GM12878 (cell line): Measurements from ENCODE around the gene KLHL9. TPM values are rescaled to one million over a fixed set of nuclear protein-coding genes. Genes with fewer than 3 reads are reported as not detected.

Experiments
- BCL11A ChIP-seq: IDR thresholded peaks from 2 replicates; pipeline ENCODE4 v1.6.1; 2011; ENCODE audit warnings: low read depth, low read length
- BMI1 ChIP-seq: fragments of 450-650 bp; IDR thresholded peaks from 2 replicates; pipeline ENCODE4 v1.6.1; 2016; ENCODE audit warnings: mild to moderate bottlenecking, moderate library complexity, borderline replicate concordance
- CEBPB ChIP-seq, 2 experiments: fragments of 150-350 bp in 1 of 2; IDR thresholded peaks; 2 replicates each; pipeline ENCODE4 v1.6.1; 2012 to 2014; ENCODE audit warnings: low read depth in 2 of 2, low read length in 2 of 2, borderline replicate concordance in 1 of 2, inconsistent platforms in 1 of 2
- CREB1 ChIP-seq: IDR thresholded peaks from 2 replicates; pipeline ENCODE4 v1.6.1; 2012; ENCODE audit warnings: low read depth, mild to moderate bottlenecking, inconsistent platforms
- CUX1 ChIP-seq: IDR thresholded peaks from 2 replicates; pipeline ENCODE4 v1.6.1; 2012; ENCODE audit warnings: improper control_type of control experiment, low read depth, low read length; ENCODE audit not compliant: insufficient replicate concordance
- E2F8 ChIP-seq: fragments of 450-650 bp; IDR thresholded peaks from 2 replicates; pipeline ENCODE4 v1.6.1; 2018; ENCODE audit warnings: mild to moderate bottlenecking, low read depth, moderate library complexity; ENCODE audit not compliant: partially characterized antibody
- HCFC1 ChIP-seq: fragments of 150-350 bp; IDR thresholded peaks from 2 replicates; pipeline ENCODE4 v1.6.1; 2014; ENCODE audit warnings: low read length
- HDAC2 ChIP-seq: fragments of 200-600 bp; sonication (generic); IDR thresholded peaks from 2 replicates; pipeline ENCODE4 v1.6.1; 2017
- JUND ChIP-seq: IDR thresholded peaks from 2 replicates; pipeline ENCODE4 v1.6.1; 2012; ENCODE audit warnings: low read depth, mild to moderate bottlenecking, low read length, improper control_type of control experiment, moderate library complexity
- LARP7 ChIP-seq: fragments of 450-650 bp; IDR thresholded peaks from 2 replicates; pipeline ENCODE4 v1.6.1; 2017; ENCODE audit warnings: mild to moderate bottlenecking
- MEF2B ChIP-seq: fragments of 450-650 bp; IDR thresholded peaks from 2 replicates; pipeline ENCODE4 v1.6.1; 2018; ENCODE audit warnings: mild to moderate bottlenecking, moderate library complexity; ENCODE audit not compliant: partially characterized antibody, poor library complexity, severe bottlenecking
- MLLT1 ChIP-seq: fragments of 450-650 bp; IDR thresholded peaks from 2 replicates; pipeline ENCODE4 v1.6.1; 2016; ENCODE audit warnings: mild to moderate bottlenecking
- NFIC ChIP-seq: IDR thresholded peaks from 2 replicates; pipeline ENCODE4 v1.6.1; 2012; ENCODE audit warnings: low read depth, mild to moderate bottlenecking, inconsistent platforms, low read length, moderate library complexity
- POU2F2 ChIP-seq: IDR thresholded peaks from 3 replicates; pipeline ENCODE4 v1.6.1; 2011; ENCODE audit warnings: low read depth, mild to moderate bottlenecking, low read length, borderline replicate concordance
- RBBP5 ChIP-seq: fragments of 200-600 bp; sonication (generic); conservative IDR thresholded peaks from 2 replicates; pipeline ENCODE4 v1.6.1; 2016
- RFX5 ChIP-seq: IDR thresholded peaks from 2 replicates; pipeline ENCODE4 v1.6.1; 2011; ENCODE audit warnings: low read depth, low read length, improper control_type of control experiment
- TBL1XR1 ChIP-seq: IDR thresholded peaks from 2 replicates; pipeline ENCODE4 v1.6.1; 2012; ENCODE audit warnings: low read depth, low read length, improper control_type of control experiment
- TCF12 ChIP-seq: IDR thresholded peaks from 2 replicates; pipeline ENCODE4 v1.6.1; 2011; ENCODE audit warnings: low read depth, mild to moderate bottlenecking, low read length
- USF2 ChIP-seq: IDR thresholded peaks from 2 replicates; pipeline ENCODE4 v1.6.1; 2011; ENCODE audit warnings: low read depth, low read length, improper control_type of control experiment, borderline replicate concordance
- YY1 ChIP-seq: IDR thresholded peaks from 2 replicates; pipeline ENCODE4 v1.6.1; 2011; ENCODE audit warnings: low read depth, mild to moderate bottlenecking, low read length
- polyA plus RNA-seq, 11 experiments: library from polyadenylated mRNA; depleted of rRNA in 4 of 11; unstranded in 6 of 11; stranded (reverse) in 5 of 11; fragments of >200 nt; fragmentation: Nextera tagmentation in 4 of 11; fragmentation: Illumina TruSeq in 1 of 11; extraction: Ambion mirVana in 4 of 11; extraction: Trizol in 1 of 11; gene quantifications; 1 replicate in 1 of 11; 2 replicates in 10 of 11; pipeline versions ENCODE4 v1.2.1 to v1.2.3, GENCODE V29; 2011 to 2016; ENCODE audit warnings: inconsistent platforms in 2 of 11, missing spikeins in 2 of 11, low read depth in 1 of 11
- total RNA-seq, 4 experiments: library from RNA; depleted of rRNA in 3 of 4; stranded (reverse); fragments of >200 nt in 3 of 4; fragmentation: Illumina TruSeq in 1 of 4; extraction: Trizol in 1 of 4; gene quantifications; 2 replicates each; pipeline versions ENCODE4 v1.2.1 to v1.2.3, GENCODE V29; 2013 to 2021

Gene KLHL9
- total and polyA plus RNA-seq, 10 of the 15 experiments (the other 5 are each of a cell fraction or from before 2014, with no cell fraction given), result 3.8 to 37.7 (median 17.4) TPM

- TF ChIP-seq YY1, result peak; percentile 47; the same call in 1 of the 2 replicates
- TF ChIP-seq TBL1XR1, result no peak
- 0 out of 3 replicates have a peak, but pooled peaks have one; percentile 45 for TF ChIP-seq POU2F2
- no peak for TF ChIP-seq CEBPB (IDR thresholded peaks at IDR 0.05; ENCODE audit: borderline replicate concordance in 1 of 2, low read depth in 2 of 2, low read length in 2 of 2)
- TF ChIP-seq BCL11A, result no peak
- peak; percentile 22; the same call in 1 of the 2 replicates for TF ChIP-seq TCF12
- TF ChIP-seq E2F8, result no peak
- TF ChIP-seq JUND, result no peak
- no peak for TF ChIP-seq CUX1
- TF ChIP-seq CREB1, result no peak
- TF ChIP-seq RFX5, result no peak
- TF ChIP-seq BMI1, result no peak
- no peak for TF ChIP-seq USF2
- TF ChIP-seq MEF2B, result peak; percentile 28
- TF ChIP-seq RBBP5, result no peak
- TF ChIP-seq NFIC, result no peak; the same call in 1 of the 2 replicates
- peak; percentile 34; the same call in 1 of the 2 replicates for TF ChIP-seq HCFC1
- TF ChIP-seq HDAC2, result no peak
- TF ChIP-seq LARP7, result peak; percentile 77
- 0 out of 2 replicates have a peak, but pooled peaks have one; percentile 40 for TF ChIP-seq MLLT1
These were observed at the start of gene KLHL9 (continued) for GRCh38 chr9:21334701-21335632.
